ENCODE data around the gene SERTAD3.

GRCh38 chr19:40442328-40443130 lies 1.6 kb downstream of the SERTAD3 start:
- TF ChIP-seq EP300 (IDR thresholded peaks at IDR 0.05) (no peak), CTCF (IDR thresholded peaks at IDR 0.05) (no peak), POLR2A (IDR thresholded peaks at IDR 0.05) (no peak)
